ENCODE data around the gene AUTS2. TPM values are rescaled to one million over a fixed set of nuclear protein-coding genes. Genes with fewer than 3 reads are reported as not detected.

AUTS2 gene
- total RNA-seq, 1 experiment from 2014 or later = 256 TPM

GRCh38 chr7:70595370-70595754, 997.1 kb downstream of the AUTS2 start:
- H2BK20ac ChIP-seq (ENCODE audit: low read depth, low read length, poor library complexity, severe bottlenecking) = no peak overlapping the region
- no peak overlapping the region for H3K14ac ChIP-seq (ENCODE audit: insufficient read depth, low read length)
- no peak overlapping the region for H2BK5ac ChIP-seq (ENCODE audit: insufficient read length, low read length)
- H3K4ac ChIP-seq (ENCODE audit: low read depth, low read length) = no peak overlapping the region
- no peaks in the 10 kb centered on the region for H3K79me2 ChIP-seq (ENCODE audit: insufficient read depth, low read length)
- H3K56ac ChIP-seq (ENCODE audit: insufficient read length, low read depth, low read length) = no peak overlapping the region
- no CpG with 5 or more reads among the region's 6 CpGs for WGBS (ENCODE audit: extremely low coverage, insufficient read length, low lambda C conversion rate)
- no peaks in the 10 kb centered on the region; a peak in 2 of 5 replicates for H3K9me3 Mint-ChIP-seq
- H3K18ac ChIP-seq (ENCODE audit: insufficient read length, low read depth, low read length) = peak overlapping the region; percentile 21
- H4K8ac ChIP-seq (replicated peaks; ENCODE audit: insufficient read length, low read depth, low read length) = no peak overlapping the region
- H3K27me3 Mint-ChIP-seq (ENCODE audit: low read depth) = peaks cover 73% of the 10 kb centered on the region
- H3K4me3 Mint-ChIP-seq = peak overlapping the region; percentile 68 to 78
- H2BK15ac ChIP-seq (ENCODE audit: low read depth, low read length) = no peak overlapping the region
- no peak overlapping the region for H3T11ph ChIP-seq (ENCODE audit: low read length)
- H2BK12ac ChIP-seq (ENCODE audit: insufficient read length, low read depth, low read length) = no peak overlapping the region
- TF ChIP-seq CTCF (conservative IDR thresholded peaks at IDR 0.05) = no peak
- H2AK5ac ChIP-seq (ENCODE audit: insufficient read length, low read length) = no peak overlapping the region
- no peak for DNase-seq
- H2AFZ ChIP-seq (ENCODE audit: low read length) = no peak overlapping the region
- H4K91ac ChIP-seq (ENCODE audit: insufficient read length, low read depth, low read length) = no peak overlapping the region
- no peaks in the 10 kb centered on the region for H3K79me1 ChIP-seq (ENCODE audit: insufficient read depth, low read depth, low read length, poor library complexity, severe bottlenecking)
- no peak overlapping the region for H3K27ac ChIP-seq (ENCODE audit: insufficient read length, low read depth, low read length)
- no peaks in the 10 kb centered on the region; the same call in 1 of the 2 replicates for H3K4me1 ChIP-seq (ENCODE audit: insufficient read depth, low read length)
- H3K36me3 Mint-ChIP-seq (ENCODE audit: insufficient read depth in 1 of 3, low read depth in 3 of 3) = peaks cover 0 to under 1% (median 0%) of the 10 kb centered on the region in 3 experiments; a peak in 2 of 7 replicates
- H3K4me2 ChIP-seq (ENCODE audit: insufficient read depth, insufficient read length, low read length) = peak overlapping the region; percentile 92
- no peak overlapping the region for H3K9ac ChIP-seq (ENCODE audit: extremely low read depth, insufficient read length, low read length)
- H3K23ac ChIP-seq (ENCODE audit: insufficient read length, low read depth, low read length) = no peak overlapping the region
- H3K23me2 ChIP-seq (ENCODE audit: insufficient read length, low read depth, low read length, poor library complexity, severe bottlenecking) = peaks cover 5% of the 10 kb centered on the region
- H4K20me1 ChIP-seq (ENCODE audit: control insufficient read depth, insufficient read depth, insufficient read length) = peaks cover 3% of the 10 kb centered on the region
- peaks cover 25% of the 10 kb centered on the region; the same call in 1 of the 2 replicates for H3K27me3 ChIP-seq (ENCODE audit: insufficient read depth, low read length)
- no peak overlapping the region for H3K27ac Mint-ChIP-seq
- peaks cover 39 to 54% of the 10 kb centered on the region in 2 experiments for H3K4me1 Mint-ChIP-seq
- no peaks in the 10 kb centered on the region for H3K9me3 ChIP-seq (ENCODE audit: control insufficient read depth, low read depth, low read length)
- no peak overlapping the region for H2BK120ac ChIP-seq (ENCODE audit: low read depth, low read length, poor library complexity, severe bottlenecking)
- no peak overlapping the region for H4K5ac ChIP-seq (ENCODE audit: insufficient read length, low read depth, low read length)

Measured in H9 (cell line).